ENCODE data around the gene CD247. TPM values are rescaled to one million over a fixed set of nuclear protein-coding genes. Genes with fewer than 3 reads are reported as not detected.

The CD247 gene
- total RNA-seq, 4 donors from 2014 or later = 0.26 to 2.0 (median 0.52) TPM; not detected in 1

DNA sequence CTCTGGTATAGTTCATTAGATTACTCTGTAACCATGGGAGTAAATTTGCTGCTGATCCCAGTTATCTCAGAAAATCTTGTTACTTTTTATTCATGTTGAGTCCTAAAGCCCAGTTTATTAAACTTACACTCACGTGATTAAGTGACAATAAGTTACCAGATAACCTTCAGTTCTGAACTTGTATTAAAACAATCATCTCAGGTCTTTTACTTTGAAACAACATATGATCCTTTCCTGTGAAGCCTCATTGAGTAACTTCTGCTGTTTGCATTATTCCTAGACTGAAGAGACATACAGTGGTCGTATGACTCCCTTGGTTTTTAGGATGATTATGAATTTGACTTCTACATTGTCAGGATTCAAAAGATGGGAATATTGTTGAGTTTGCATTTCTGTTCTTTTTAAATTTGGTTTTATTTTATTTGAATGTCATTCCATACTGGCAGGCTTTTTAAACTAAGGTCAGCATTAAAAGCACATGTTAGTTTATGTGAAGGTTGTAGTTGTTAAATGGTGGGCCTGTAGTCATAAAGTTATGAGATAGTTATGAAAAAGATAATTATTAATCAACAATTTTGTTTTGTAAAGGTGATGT, 117.9 kb downstream of the CD247 start:
- H3K27me3 ChIP-seq = no peaks in the 10 kb centered on the region
- H3K4me1 ChIP-seq = peaks cover 0 to 10% (median 3%) of the 10 kb centered on the region in 4 donors
- DNase-seq (ENCODE audit: extremely low spot score) = no peak
- whole genome bisulfite sequencing = 83% methylated on average over 2 of the region's 2 CpGs
- no peak overlapping the region for H3K4me3 ChIP-seq
- no peak overlapping the region for H3K27ac ChIP-seq (replicated peaks in 1 of 4)
- no peaks in the 10 kb centered on the region for H3K9me3 ChIP-seq
- no peak for TF ChIP-seq POLR2AphosphoS5 (IDR thresholded peaks at IDR 0.05)
- TF ChIP-seq POLR2A (IDR thresholded peaks at IDR 0.05; ENCODE audit: low read depth) = no peak
- no peak for TF ChIP-seq EP300 (IDR thresholded peaks at IDR 0.05)
- TF ChIP-seq CTCF (IDR thresholded peaks at IDR 0.05) = no peak
- peaks cover 21 to 67% (median 46%) of the 10 kb centered on the region in 4 donors for H3K36me3 ChIP-seq
- intact Hi-C loops (cut with DNase I) = loop anchor here (5.0 kb wide), 1 partner anchor 132 kb away; no protein-coding TSS in a partner anchor

DNA sequence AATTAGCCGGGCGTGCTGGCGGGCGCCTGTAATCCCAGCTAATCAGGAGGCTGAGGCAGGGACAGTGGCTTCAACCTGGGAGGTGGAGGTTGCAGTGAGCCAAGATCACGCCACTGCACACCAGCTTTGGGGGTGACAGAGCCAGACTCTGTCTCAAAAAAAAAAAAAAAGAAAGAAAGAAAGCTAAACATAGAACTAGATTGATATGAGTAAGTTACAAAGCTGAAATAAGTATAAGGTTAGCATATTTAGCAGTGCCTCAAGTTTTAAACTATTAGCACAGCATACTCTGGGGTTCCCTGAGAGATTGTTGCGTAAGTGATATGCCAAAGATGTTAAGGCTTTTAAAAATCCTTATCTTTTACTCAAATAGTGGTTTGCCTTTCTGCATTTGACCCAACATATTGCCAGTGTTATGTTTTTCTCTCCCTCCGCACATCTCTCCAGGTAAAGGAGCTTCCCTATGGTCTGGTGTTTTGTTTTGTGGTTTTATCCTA, 126.1 kb downstream of the CD247 start:
- no peak overlapping the region for H3K4me3 ChIP-seq
- intact Hi-C loops (cut with DNase I) = no loop called here
- H3K36me3 ChIP-seq = peaks cover 0 to 49% (median 28%) of the 10 kb centered on the region in 4 donors
- H3K9me3 ChIP-seq = no peaks in the 10 kb centered on the region
- H3K4me1 ChIP-seq = no peaks in the 10 kb centered on the region
- TF ChIP-seq EP300 (IDR thresholded peaks at IDR 0.05) (no peak), POLR2A (IDR thresholded peaks at IDR 0.05; ENCODE audit: low read depth) (no peak), POLR2AphosphoS5 (IDR thresholded peaks at IDR 0.05) (no peak), CTCF (IDR thresholded peaks at IDR 0.05) (no peak)
- 97% methylated on average over 7 of the region's 7 CpGs for WGBS
- no peaks in the 10 kb centered on the region for H3K27me3 ChIP-seq
- H3K27ac ChIP-seq (replicated peaks in 1 of 4) = no peak overlapping the region
- no peak for DNase-seq (ENCODE audit: extremely low spot score)

- Histone ChIP-seq H3K4me1 (no peaks in the 10 kb centered on the region), H3K9me3 (no peaks in the 10 kb centered on the region), H3K27me3 (no peaks in the 10 kb centered on the region), H3K27ac (replicated peaks in 1 of 4) (no peak overlapping the region), H3K36me3 (peaks cover 0 to 58% (median 36%) of the 10 kb centered on the region in 4 donors), H3K4me3 (no peak overlapping the region)
- intact Hi-C loops (cut with DNase I) = no loop called here
- no peak for DNase-seq (ENCODE audit: extremely low spot score)
- no peak for TF ChIP-seq EP300 (IDR thresholded peaks at IDR 0.05)
- no peak for TF ChIP-seq POLR2AphosphoS5 (IDR thresholded peaks at IDR 0.05)
- TF ChIP-seq CTCF (IDR thresholded peaks at IDR 0.05) = no peak
- WGBS = 98% methylated on average over 1 of the region's 1 CpG
Observed at GRCh38 chr1:167388976-167389375, 129.4 kb downstream of the CD247 start.

DNA sequence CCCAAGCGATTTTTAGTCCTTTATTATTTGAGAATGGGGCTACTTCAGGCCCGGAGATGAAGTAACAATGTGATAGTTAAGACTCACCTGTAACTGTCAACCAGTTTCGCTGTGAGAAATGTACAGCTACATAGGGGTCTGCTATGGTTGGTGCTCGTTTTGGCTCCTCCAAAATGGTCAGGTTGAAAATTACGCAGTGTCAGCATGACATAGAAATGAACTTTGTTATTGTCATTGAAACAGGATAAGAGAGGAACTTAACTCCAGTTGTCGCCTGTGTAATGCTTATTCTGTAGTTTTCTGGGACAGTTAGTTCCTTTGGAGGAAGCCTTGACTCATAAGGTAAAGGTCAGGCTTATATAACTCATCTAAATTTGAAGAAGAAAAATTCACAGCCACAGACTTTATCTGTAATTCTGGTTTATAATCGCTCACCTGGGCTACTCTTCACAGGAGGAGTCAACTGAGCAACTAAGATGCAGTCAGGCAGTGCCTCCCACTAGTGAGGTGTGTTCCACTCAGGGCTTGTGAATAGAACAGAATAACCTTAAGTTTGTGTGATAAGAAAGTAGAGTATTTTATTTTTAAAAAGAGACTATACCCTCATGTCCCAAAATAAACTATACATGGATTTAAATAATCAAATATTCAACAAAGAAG, 130.9 kb downstream of the CD247 start:
- peak in 1 of 2 donors; percentile 16 for TF ChIP-seq POLR2AphosphoS5 (IDR thresholded peaks at IDR 0.05)
- TF ChIP-seq CTCF (IDR thresholded peaks at IDR 0.05) = no peak
- no peak for DNase-seq (ENCODE audit: extremely low spot score)
- intact Hi-C loops (cut with DNase I) = no loop called here
- H3K36me3 ChIP-seq = peaks cover 0 to 60% (median 38%) of the 10 kb centered on the region in 4 donors
- H3K4me3 ChIP-seq = no peak overlapping the region
- H3K4me1 ChIP-seq = no peaks in the 10 kb centered on the region
- H3K9me3 ChIP-seq = no peaks in the 10 kb centered on the region
- no peak overlapping the region for H3K27ac ChIP-seq (replicated peaks in 1 of 4)
- no peaks in the 10 kb centered on the region for H3K27me3 ChIP-seq
- 94% methylated on average over 7 of the region's 7 CpGs for WGBS

Other genes starting within 250 kb of the CD247 start
- 100 to 1,000 TPM; 121 to 203 (median 158) TPM for gene CREG1, start 35.2 kb upstream of the CD247 start, total RNA-seq
- 10 to 100 TPM; 16.8 to 19.0 (median 18.5) TPM for gene RCSD1, start 111.7 kb upstream of the CD247 start, total RNA-seq
- gene MPZL1, start 203.5 kb upstream of the CD247 start, total RNA-seq = 100 to 1,000 TPM in 2 of 4 donors, 10 to 100 TPM in 2; 72.7 to 130 (median 107) TPM